ENCODE data around the gene HSD11B2. TPM values are rescaled to one million over a fixed set of nuclear protein-coding genes. Genes with fewer than 3 reads are reported as not detected.

The HSD11B2 gene
- total and polyA plus RNA-seq, 3 donors from 2014 or later = 4.9 to 11.5 (median 7.7) TPM

- TF ChIP-seq CTCF (IDR thresholded peaks at IDR 0.05) (no peak), POLR2A (IDR thresholded peaks at IDR 0.05) (no peak)
- intact Hi-C loops (cut with DNase I; ENCODE audit: low total_unique reads) = no loop called here
These were observed 34.5 kb upstream of the HSD11B2 start for GRCh38 chr16:67396159-67397035.

GRCh38 chr16:67397036-67397801 lies 33.7 kb upstream of the HSD11B2 start:
- intact Hi-C loops (cut with DNase I; ENCODE audit: low total_unique reads) = no loop called here
- Histone ChIP-seq H3K36me3 (ENCODE audit: low read depth, missing control alignments) (no peaks in the 10 kb centered on the region), H3K9me3 (no peaks in the 10 kb centered on the region), H3K27ac (peak overlapping the region in 1 of 2 donors; percentile 26), H3K4me1 (peaks cover 30% of the 10 kb centered on the region), H3K4me3 (no peak overlapping the region), H3K27me3 (no peaks in the 10 kb centered on the region)
- 79 to 85% methylated on average over 8 to 14 of the region's 15 CpGs for WGBS, 2 donors
- DNase-seq = no peak
- TF ChIP-seq POLR2A (IDR thresholded peaks at IDR 0.05) (no peak), CTCF (IDR thresholded peaks at IDR 0.05) (no peak)

More at GRCh38 chr16:67396159-67397035, 34.5 kb upstream of the HSD11B2 start:
- WGBS, 2 donors = 20 to 46% methylated on average over 16 to 31 of the region's 31 CpGs
- peak; percentile 77 for DNase-seq
- Histone ChIP-seq H3K36me3 (ENCODE audit: low read depth, missing control alignments) (no peaks in the 10 kb centered on the region), H3K4me1 (peaks cover 30% of the 10 kb centered on the region), H3K4me3 (no peak overlapping the region), H3K9me3 (no peaks in the 10 kb centered on the region), H3K27ac (peak overlapping the region in 1 of 2 donors; percentile 26), H3K27me3 (no peaks in the 10 kb centered on the region)

GRCh38 chr16:67397812-67398545 lies 32.9 kb upstream of the HSD11B2 start:
- TF ChIP-seq POLR2A (IDR thresholded peaks at IDR 0.05) = no peak
- no peak for TF ChIP-seq CTCF (IDR thresholded peaks at IDR 0.05)
- DNase-seq = no peak
- intact Hi-C loops (cut with DNase I; ENCODE audit: low total_unique reads) = no loop called here
- H3K27me3 ChIP-seq = no peaks in the 10 kb centered on the region
- WGBS, 2 donors = 83 to 87% methylated on average over 19 to 20 of the region's 22 CpGs
- no peaks in the 10 kb centered on the region for H3K36me3 ChIP-seq (ENCODE audit: low read depth, missing control alignments)
- no peaks in the 10 kb centered on the region for H3K9me3 ChIP-seq
- H3K4me1 ChIP-seq = peaks cover 25% of the 10 kb centered on the region
- no peak overlapping the region for H3K4me3 ChIP-seq
- H3K27ac ChIP-seq = no peak overlapping the region

- WGBS, 2 donors = 89 to 92% methylated on average over 18 to 19 of the region's 19 CpGs
- Histone ChIP-seq H3K4me1 (peaks cover 22% of the 10 kb centered on the region), H3K4me3 (no peak overlapping the region), H3K9me3 (no peaks in the 10 kb centered on the region), H3K27me3 (no peaks in the 10 kb centered on the region), H3K36me3 (ENCODE audit: low read depth, missing control alignments) (no peaks in the 10 kb centered on the region), H3K27ac (no peak overlapping the region)
- TF ChIP-seq POLR2A (IDR thresholded peaks at IDR 0.05) = no peak
- TF ChIP-seq CTCF (IDR thresholded peaks at IDR 0.05) = no peak
- DNase-seq = no peak
- intact Hi-C loops (cut with DNase I; ENCODE audit: low total_unique reads) = no loop called here
These were observed 32.2 kb upstream of the HSD11B2 start for GRCh38 chr16:67398546-67399217.
